ENCODE results near the gene FLVCR1. TPM values are rescaled to one million over a fixed set of nuclear protein-coding genes. Genes with fewer than 3 reads are reported as not detected.
"Not testable (repeated sequence)": the region's sequence is repeated elsewhere in the genome, so short reads cannot be mapped to it uniquely, and the experiment has no call there.

Gene FLVCR1
- polyA plus RNA-seq (ENCODE audit: insufficient read length in 10 of 10): 10 to 100 TPM in 2 of 10 donors, 1 to 10 TPM in 8; 4.1 to 14.1 (median 8.6) TPM
- long read RNA-seq, donor 1: 0 reads
- long read RNA-seq, donor 2: 0 reads
- long read RNA-seq, donor 3: 0 reads
- long read RNA-seq, donor 4: 0 reads
- long read RNA-seq, donor 5: 0 reads
- long read RNA-seq, donor 6: 0 reads
- long read RNA-seq, donor 7: 0 reads
- long read RNA-seq, donor 8: 0 reads
- long read RNA-seq, donor 9: 0 reads

DNA sequence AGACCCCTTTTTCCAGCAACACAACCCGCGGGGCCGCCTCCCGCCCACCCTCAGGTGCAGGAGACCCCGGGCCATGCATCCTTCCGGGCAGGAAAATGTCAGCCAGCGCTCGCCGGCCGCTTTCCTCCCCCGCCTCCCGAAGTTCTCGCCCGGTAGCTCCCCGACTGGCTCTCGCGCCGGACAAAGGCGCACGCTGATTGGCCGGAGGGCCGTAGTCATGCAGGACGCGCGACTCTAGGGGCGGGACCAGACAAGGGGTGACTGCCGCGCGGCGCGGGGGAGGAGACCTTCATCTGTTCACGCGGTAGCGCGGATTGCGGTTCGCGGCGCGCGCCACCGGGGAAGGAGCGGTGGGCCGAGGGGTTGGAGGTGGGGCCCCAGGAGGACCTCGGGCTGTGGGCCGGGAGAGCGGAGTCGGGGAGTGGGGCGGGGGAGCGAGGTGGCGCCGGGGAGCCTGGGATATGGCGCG is at the start of gene FLVCR1:
FLVCR1 (plus strand) TSS at position 284 of the 469 bp plus-strand sequence; CDS start at position 462, 178 bp downstream.
- DNase-seq: peak; percentile 95 to 98 (median 97)

- DNase-seq: peak; percentile 20 to 45 (median 37)
Measured at GRCh38 chr1:212814537-212815334, 43.3 kb upstream of the FLVCR1 start.

DNA sequence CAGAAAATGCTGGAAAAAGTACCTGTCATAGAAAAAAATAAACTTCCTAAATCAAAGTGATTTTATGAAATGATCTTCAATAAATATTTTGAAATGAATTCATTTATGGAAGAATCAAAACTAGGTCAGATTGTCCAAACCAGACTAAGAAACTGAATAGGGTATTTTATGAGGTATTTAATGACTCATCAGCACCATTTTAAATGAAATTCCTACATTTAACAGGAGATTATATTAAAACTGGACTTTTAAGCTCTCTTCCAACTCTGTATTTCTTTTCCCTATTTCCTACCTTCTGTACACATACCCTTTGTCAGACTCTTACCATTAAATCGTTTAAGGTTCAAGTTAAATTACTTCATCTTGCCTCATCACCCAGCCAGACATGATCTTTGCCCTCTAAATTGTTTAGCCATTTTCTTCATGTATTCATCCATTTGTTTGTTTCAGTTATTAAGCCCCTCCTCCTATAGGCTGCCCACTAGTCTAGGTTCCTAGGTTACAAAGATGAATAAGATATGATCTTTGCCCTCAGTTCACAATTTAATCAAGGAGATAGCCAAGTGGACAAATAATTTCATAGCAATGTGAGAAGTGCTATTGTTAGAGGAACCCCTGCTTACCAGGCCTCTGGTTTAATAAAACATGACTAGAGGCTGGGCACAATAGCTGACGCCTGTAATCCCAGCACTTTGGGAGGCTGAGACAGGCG is 41.4 kb upstream of the FLVCR1 start:
- no peak for DNase-seq

GRCh38 chr1:212819726-212820125 is 38.3 kb upstream of the FLVCR1 start:
- DNase-seq: no peak

GRCh38 chr1:212820969-212821368 is 37.1 kb upstream of the FLVCR1 start:
- no peak for DNase-seq

DNA sequence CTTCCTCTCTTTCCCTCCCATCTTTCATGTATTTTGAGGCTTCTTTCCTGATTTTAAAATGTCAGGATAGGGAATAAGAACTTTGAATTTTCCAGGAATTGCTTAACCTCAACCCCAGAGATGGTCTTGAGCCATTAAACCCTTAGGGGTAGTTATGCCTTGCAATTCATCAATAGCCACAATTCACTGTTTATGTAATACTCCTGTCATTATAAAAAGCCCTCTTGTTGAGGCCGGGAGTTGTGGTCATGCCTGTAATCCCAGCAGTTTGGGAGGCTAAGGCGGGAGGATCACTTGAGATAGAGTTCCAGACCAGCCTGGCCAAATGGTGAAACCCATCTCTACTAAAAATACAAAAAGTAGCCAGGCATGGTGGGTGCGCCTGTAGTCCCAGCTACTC is 35.1 kb upstream of the FLVCR1 start:
- DNase-seq: no peak

DNA sequence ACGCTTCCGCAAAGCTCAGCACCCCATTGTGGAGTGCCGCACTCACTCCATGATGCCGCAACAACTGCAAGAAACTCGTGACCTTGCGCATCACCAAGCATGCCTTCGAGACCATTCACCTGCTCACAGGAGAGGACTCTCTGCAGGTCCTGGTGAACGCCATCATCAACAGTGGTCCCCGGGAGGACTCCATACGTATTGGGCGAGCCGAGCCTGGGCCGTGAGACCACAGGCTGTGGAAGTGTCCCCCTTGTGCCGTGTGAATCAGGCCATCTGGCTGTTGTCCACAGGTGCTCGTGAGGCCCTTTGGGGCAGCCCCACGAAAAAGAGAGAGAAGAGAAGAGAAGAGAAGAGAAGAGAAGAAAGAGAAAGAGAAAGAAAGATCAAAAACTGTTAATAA is 33.9 kb upstream of the FLVCR1 start:
- no peak for DNase-seq

DNA sequence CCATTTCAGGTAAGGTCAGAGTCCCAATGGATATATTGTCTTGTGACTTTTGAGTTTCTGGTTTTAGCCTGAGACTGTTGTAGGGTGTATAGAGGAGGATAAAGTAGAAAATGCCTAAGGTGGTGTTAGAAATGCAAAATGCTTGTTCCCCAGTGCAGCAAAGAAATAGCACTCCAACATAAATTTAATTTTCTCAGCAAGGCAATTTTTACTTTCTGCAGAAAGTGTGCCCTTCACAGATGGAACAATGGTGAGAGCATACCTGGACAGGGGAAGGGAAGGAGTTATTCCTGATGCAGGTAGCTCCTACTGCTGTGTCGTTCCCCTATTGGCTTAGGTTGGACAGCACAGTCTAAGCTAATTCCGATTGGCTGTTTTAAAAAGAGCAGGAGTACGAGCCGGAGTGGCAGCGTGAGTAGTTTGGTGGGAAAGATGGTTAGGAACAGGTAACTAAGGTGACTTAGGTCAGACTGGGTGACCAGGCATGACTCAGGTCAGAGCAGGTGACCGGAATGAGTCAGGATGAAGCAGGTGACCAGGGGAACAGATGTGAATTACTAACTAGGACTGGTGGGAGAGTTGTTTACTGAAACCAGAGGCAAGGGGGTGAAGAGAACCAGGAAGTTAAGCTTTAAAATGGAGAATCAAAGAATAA is 32.1 kb upstream of the FLVCR1 start:
- DNase-seq: no peak

GRCh38 chr1:212827171-212827776 is 30.8 kb upstream of the FLVCR1 start:
- no peak for DNase-seq

- DNase-seq: no peak
Measured at GRCh38 chr1:212827831-212828278, 30.2 kb upstream of the FLVCR1 start.

- DNase-seq: no peak
Measured at GRCh38 chr1:212828395-212828794, 29.7 kb upstream of the FLVCR1 start.

- DNase-seq: not testable (repeated sequence)
Measured at GRCh38 chr1:212833211-212834207, 24.6 kb upstream of the FLVCR1 start.

GRCh38 chr1:212838145-212838544 is 19.9 kb upstream of the FLVCR1 start:
- DNase-seq: no peak

DNA sequence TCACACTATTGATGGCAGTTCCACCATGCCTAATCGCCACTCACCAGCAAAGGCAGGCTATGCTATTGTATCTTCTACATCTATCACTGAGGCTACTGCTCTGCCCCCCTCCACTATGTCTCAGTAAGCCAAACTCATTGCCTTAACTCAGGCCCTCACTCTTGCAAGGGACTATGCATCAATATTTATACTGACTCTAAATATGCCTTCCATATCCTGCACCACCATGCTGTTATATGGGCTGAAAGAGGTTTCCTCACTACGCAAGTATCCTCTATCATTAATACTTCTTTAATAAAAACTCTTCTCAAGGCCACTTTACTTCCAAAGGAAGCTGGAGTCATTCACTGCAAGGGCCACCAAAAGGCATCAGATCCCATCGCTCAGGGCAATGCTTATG is 13.6 kb upstream of the FLVCR1 start:
- DNase-seq: not testable (repeated sequence)

DNA sequence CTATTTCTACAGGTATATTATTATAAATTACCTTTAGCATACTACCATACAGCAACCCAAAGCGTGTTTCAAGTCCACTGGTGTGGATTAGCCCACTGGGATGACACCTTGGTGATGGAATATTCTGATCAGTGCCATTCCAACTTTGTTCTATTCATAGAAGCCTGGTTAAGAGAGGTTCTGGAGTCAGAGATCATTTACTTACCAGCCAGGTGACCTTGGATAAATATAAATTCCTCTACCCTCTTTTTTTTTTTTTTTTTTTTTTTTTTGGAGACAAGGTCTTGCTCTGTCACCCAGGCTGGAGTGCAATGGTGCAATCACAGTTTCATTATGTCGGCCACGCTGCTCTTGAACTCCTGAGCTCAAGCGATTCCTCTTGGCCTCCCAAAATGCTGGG is 10.5 kb upstream of the FLVCR1 start, which contains the start of gene SPATA45:
SPATA45 (minus strand) TSS at position 101 of the 400 bp plus-strand sequence. CDS start 11,500 bp downstream, outside the sequence.
- DNase-seq: no peak

GRCh38 chr1:212852105-212852688 is 5.9 kb upstream of the FLVCR1 start:
- no peak for DNase-seq

- DNase-seq: no peak
Measured at GRCh38 chr1:212853658-212854057, 4.4 kb upstream of the FLVCR1 start.

GRCh38 chr1:212856755-212857154 is 1.3 kb upstream of the FLVCR1 start:
- no peak for DNase-seq

- peak; percentile 17 to 81 (median 44) for DNase-seq
Measured at GRCh38 chr1:212858461-212859265, 588 bp downstream of the FLVCR1 start.
